Umbilical cord (tissue), 1 donor: ENCODE data around the gene SLC38A5. TPM values are rescaled to one million over a fixed set of nuclear protein-coding genes. Genes with fewer than 3 reads are reported as not detected.

Experiments
- total RNA-seq: library from RNA; depleted of rRNA; stranded (reverse); fragments of >200 nt; gene quantifications from one replicate; pipeline ENCODE4 v1.2.3, GENCODE V29; 2014; ENCODE audit warnings: low replicate concordance; ENCODE audit not compliant: insufficient read depth

Gene SLC38A5
- total RNA-seq, 1 donor from 2014 or later: 35.2 TPM

Other genes with a start within 250 kb of the SLC38A5 start
- gene SSX1, start 214.9 kb downstream of the SLC38A5 start, total RNA-seq: not detected
- not detected for gene SSX3, start 113.6 kb downstream of the SLC38A5 start, total RNA-seq
- not detected for gene SSX4, start 86.7 kb downstream of the SLC38A5 start, total RNA-seq
- not detected for gene SSX4B, start 58.3 kb downstream of the SLC38A5 start, total RNA-seq
- gene FTSJ1, start 5.9 kb upstream of the SLC38A5 start, total RNA-seq: 27.7 TPM
- gene PORCN, start 38.7 kb upstream of the SLC38A5 start, total RNA-seq: 1.7 TPM
- 13.7 TPM for gene EBP, start 51.5 kb upstream of the SLC38A5 start, total RNA-seq
- gene TBC1D25, start 69.5 kb upstream of the SLC38A5 start, total RNA-seq: 2.2 TPM
- gene RBM3, start 104.2 kb upstream of the SLC38A5 start, total RNA-seq: 165 TPM
- gene WDR13, start 127.2 kb upstream of the SLC38A5 start, total RNA-seq: 64.0 TPM
- 0.48 TPM for gene WAS, start 213.5 kb upstream of the SLC38A5 start, total RNA-seq
- 4.6 TPM for gene SUV39H1, start 226.5 kb upstream of the SLC38A5 start, total RNA-seq